ENCODE data around the gene NDFIP1.

The NDFIP1 gene

DNA sequence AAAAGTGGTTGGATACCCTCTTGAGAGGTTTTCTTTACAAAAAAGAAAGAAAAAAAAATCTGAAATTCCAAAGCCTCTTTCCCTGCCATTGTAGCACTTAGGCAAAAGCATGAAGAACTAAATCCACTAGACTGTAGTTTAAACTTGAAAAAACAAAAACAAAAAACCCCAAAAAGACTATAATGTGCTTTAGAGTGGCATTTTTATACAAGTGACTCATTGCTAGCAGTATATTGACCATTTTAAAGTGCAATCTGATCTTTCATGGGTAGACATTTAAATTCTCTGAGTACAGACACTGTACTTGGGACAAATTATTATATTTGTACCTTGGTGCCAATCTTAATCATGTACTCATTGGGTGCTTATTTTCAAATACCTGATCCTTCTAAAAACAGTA lies 50.8 kb downstream of the NDFIP1 start:
- ChIA-PET CTCF (no interaction called here), POLR2A (no interaction called here)
- H3K9me3 ChIP-seq (ENCODE audit: control insufficient read depth, insufficient read depth, low read depth, low read length): no peaks in the 10 kb centered on the region
- H3K27ac ChIP-seq (ENCODE audit: extremely low read depth, low read depth, low read length): no peak overlapping the region
- peaks cover 11% of the 10 kb centered on the region for H3K4me1 ChIP-seq (ENCODE audit: control insufficient read depth, insufficient read depth, low read length)
- no peak overlapping the region for H3K4me3 ChIP-seq (ENCODE audit: low read depth, low read length)
- peak; percentile 75 for TF ChIP-seq ZNF677 (tag by site-specific recombination; IDR thresholded peaks at IDR 0.05)
- TF ChIP-seq, protein P1, sequence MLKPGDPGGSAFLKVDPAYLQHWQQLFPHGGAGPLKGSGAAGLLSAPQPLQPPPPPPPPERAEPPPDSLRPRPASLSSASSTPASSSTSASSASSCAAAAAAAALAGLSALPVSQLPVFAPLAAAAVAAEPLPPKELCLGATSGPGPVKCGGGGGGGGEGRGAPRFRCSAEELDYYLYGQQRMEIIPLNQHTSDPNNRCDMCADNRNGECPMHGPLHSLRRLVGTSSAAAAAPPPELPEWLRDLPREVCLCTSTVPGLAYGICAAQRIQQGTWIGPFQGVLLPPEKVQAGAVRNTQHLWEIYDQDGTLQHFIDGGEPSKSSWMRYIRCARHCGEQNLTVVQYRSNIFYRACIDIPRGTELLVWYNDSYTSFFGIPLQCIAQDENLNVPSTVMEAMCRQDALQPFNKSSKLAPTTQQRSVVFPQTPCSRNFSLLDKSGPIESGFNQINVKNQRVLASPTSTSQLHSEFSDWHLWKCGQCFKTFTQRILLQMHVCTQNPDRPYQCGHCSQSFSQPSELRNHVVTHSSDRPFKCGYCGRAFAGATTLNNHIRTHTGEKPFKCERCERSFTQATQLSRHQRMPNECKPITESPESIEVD (tag by site-specific recombination; IDR thresholded peaks at IDR 0.05): peak; percentile 85
- no peak for TF ChIP-seq ZFP41 (tag by site-specific recombination; IDR thresholded peaks at IDR 0.05; ENCODE audit: borderline replicate concordance)
- H3K36me3 ChIP-seq (ENCODE audit: control insufficient read depth in 2 of 2, insufficient read depth in 1 of 2, low read length in 2 of 2): no peaks in the 10 kb centered on the region

- TF ChIP-seq SP7 (tag by site-specific recombination; IDR thresholded peaks at IDR 0.05): no peak
- peak; percentile 80 for TF ChIP-seq REST (tag by site-specific recombination; IDR thresholded peaks at IDR 0.05)
- Histone ChIP-seq H3K36me3 (ENCODE audit: control insufficient read depth in 2 of 2, insufficient read depth in 1 of 2, low read length in 2 of 2) (no peaks in the 10 kb centered on the region), H3K4me3 (ENCODE audit: low read depth, low read length) (no peak overlapping the region), H3K4me1 (ENCODE audit: control insufficient read depth, insufficient read depth, low read length) (peaks cover 2% of the 10 kb centered on the region), H3K9me3 (ENCODE audit: control insufficient read depth, insufficient read depth, low read depth, low read length) (no peaks in the 10 kb centered on the region), H3K27ac (ENCODE audit: extremely low read depth, low read depth, low read length) (no peak overlapping the region)
- POLR2A ChIA-PET: no interaction called here
- CTCF ChIA-PET: interaction anchor here (1.0 to 1.5 kb wide), 2 partner anchors 384 to 492 kb away, joined by 3 to 4 read pairs; no protein-coding TSS in a partner anchor
These were observed 55.7 kb downstream of the NDFIP1 start for GRCh38 chr5:142164315-142164714.

DNA sequence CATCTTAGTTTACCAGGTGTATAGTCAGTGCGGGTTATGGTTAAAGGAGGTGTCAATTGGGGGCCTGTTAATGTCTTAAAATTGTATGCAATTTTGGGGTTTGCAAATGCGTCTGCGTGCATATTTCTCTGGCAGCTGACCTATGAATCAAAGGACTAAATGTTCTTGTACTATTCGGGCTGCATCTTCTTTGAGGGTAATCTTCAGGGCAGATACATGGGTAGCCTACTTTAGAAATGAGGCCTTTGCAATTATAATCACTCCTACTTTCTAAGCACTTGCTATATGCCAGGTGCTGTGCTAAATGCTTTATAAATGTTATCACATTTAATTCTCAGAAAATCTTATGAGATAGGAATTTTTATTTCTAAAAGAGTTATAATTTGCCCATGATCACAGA lies 58.2 kb downstream of the NDFIP1 start:
- TF ChIP-seq ZNF184 (tag by site-specific recombination; IDR thresholded peaks at IDR 0.05) (no peak), KLF7 (tag by site-specific recombination; IDR thresholded peaks at IDR 0.05; ENCODE audit: borderline replicate concordance) (no peak), ZNF777 (tag by site-specific recombination; IDR thresholded peaks at IDR 0.05; ENCODE audit: borderline replicate concordance) (no peak), ZBTB8A (tag by site-specific recombination; IDR thresholded peaks at IDR 0.05) (no peak), TRIM28 (IDR thresholded peaks at IDR 0.05; ENCODE audit: borderline replicate concordance, low read length) (no peak), ZNF239 (tag by site-specific recombination; IDR thresholded peaks at IDR 0.05) (no peak)
- no peak overlapping the region for H3K27ac ChIP-seq (ENCODE audit: extremely low read depth, low read depth, low read length)
- CTCF ChIA-PET: interaction anchor here (0.6 to 1.5 kb wide), 3 partner anchors 15 to 383 kb away, joined by 3 to 7 read pairs (median 4); no protein-coding TSS in a partner anchor
- H3K9me3 ChIP-seq (ENCODE audit: control insufficient read depth, insufficient read depth, low read depth, low read length): no peaks in the 10 kb centered on the region
- H3K36me3 ChIP-seq (ENCODE audit: control insufficient read depth in 2 of 2, insufficient read depth in 1 of 2, low read length in 2 of 2): no peaks in the 10 kb centered on the region
- H3K4me1 ChIP-seq (ENCODE audit: control insufficient read depth, insufficient read depth, low read length): peaks cover 6% of the 10 kb centered on the region
- POLR2A ChIA-PET: no interaction called here
- no peak overlapping the region for H3K4me3 ChIP-seq (ENCODE audit: low read depth, low read length)

DNA sequence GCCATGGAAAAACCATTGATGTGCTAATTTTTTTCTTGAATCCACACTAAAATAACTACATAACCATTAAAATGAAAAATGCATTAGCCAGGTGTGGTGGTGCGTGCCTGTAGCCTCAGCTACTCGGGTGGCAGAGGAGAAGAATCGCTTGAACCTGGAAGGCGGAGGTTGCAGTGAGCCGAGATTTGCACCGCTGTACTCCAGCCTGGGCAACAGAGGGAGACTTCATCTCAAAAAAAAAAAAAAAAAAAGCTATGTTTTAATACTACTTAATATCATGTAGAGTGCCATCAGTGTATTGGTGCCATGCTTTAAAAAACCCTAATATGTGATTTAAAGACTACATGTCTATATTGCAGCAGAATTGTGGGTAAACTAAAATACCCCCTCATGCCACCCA lies 58.9 kb downstream of the NDFIP1 start:
- Histone ChIP-seq H3K9me3 (ENCODE audit: control insufficient read depth, insufficient read depth, low read depth, low read length) (no peaks in the 10 kb centered on the region), H3K27ac (ENCODE audit: extremely low read depth, low read depth, low read length) (no peak overlapping the region), H3K4me3 (ENCODE audit: low read depth, low read length) (no peak overlapping the region), H3K4me1 (ENCODE audit: control insufficient read depth, insufficient read depth, low read length) (peaks cover 6% of the 10 kb centered on the region), H3K36me3 (ENCODE audit: control insufficient read depth in 2 of 2, insufficient read depth in 1 of 2, low read length in 2 of 2) (no peaks in the 10 kb centered on the region)
- ChIA-PET POLR2A (no interaction called here), CTCF (interaction anchor here (0.7 to 1.5 kb wide), 4 partner anchors 15 to 382 kb away, joined by 3 to 7 read pairs (median 4); no protein-coding TSS in a partner anchor)
- no peak for TF ChIP-seq ZNF521 (tag by site-specific recombination; IDR thresholded peaks at IDR 0.05)
- TF ChIP-seq ZNF311 (tag by site-specific recombination; IDR thresholded peaks at IDR 0.05; ENCODE audit: borderline replicate concordance): no peak
- no peak for TF ChIP-seq YY1 (tag by site-specific recombination; IDR thresholded peaks at IDR 0.05)
- no peak for TF ChIP-seq ZNF76 (tag by site-specific recombination; IDR thresholded peaks at IDR 0.05; ENCODE audit: borderline replicate concordance, low read depth)
- no peak for TF ChIP-seq ZXDB (tag by site-specific recombination; IDR thresholded peaks at IDR 0.05)
- TF ChIP-seq ZNF112 (tag by site-specific recombination; IDR thresholded peaks at IDR 0.05): no peak
- TF ChIP-seq ZNF114 (tag by site-specific recombination; IDR thresholded peaks at IDR 0.05): no peak
- no peak for TF ChIP-seq ZNF660 (tag by site-specific recombination; IDR thresholded peaks at IDR 0.05)
- no peak for TF ChIP-seq ZFP69B (tag by site-specific recombination; IDR thresholded peaks at IDR 0.05)
- TF ChIP-seq, protein P2, sequence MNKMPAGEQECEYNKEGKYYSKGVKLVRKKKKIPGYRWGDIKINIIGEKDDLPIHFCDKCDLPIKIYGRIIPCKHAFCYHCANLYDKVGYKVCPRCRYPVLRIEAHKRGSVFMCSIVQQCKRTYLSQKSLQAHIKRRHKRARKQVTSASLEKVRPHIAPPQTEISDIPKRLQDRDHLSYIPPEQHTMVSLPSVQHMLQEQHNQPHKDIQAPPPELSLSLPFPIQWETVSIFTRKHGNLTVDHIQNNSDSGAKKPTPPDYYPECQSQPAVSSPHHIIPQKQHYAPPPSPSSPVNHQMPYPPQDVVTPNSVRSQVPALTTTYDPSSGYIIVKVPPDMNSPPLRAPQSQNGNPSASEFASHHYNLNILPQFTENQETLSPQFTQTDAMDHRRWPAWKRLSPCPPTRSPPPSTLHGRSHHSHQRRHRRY (tag by site-specific recombination; IDR thresholded peaks at IDR 0.05): no peak
- TF ChIP-seq ZNF426 (tag by site-specific recombination; IDR thresholded peaks at IDR 0.05): no peak

All from HEK293 (cell line).